ENCODE data around the gene RNF11. TPM values are rescaled to one million over a fixed set of nuclear protein-coding genes. Genes with fewer than 3 reads are reported as not detected.

Gene RNF11
- total RNA-seq, 2 donors from 2014 or later, result 75.1 to 81.5 TPM

- intact Hi-C loops (cut with DNase I), result no loop called here
- TF ChIP-seq POLR2A (IDR thresholded peaks at IDR 0.05) (no peak), CTCF (IDR thresholded peaks at IDR 0.05) (no peak), POLR2AphosphoS5 (IDR thresholded peaks at IDR 0.05) (no peak)
- no peaks in the 10 kb centered on the region for H3K9me3 ChIP-seq
- H3K36me3 ChIP-seq, result no peaks in the 10 kb centered on the region
- no peak for DNase-seq (ENCODE audit: low spot score)
- no peak overlapping the region for H3K27ac ChIP-seq
- H3K4me1 ChIP-seq (replicated peaks), result no peaks in the 10 kb centered on the region
- no peak overlapping the region for H3K4me3 ChIP-seq
- no peaks in the 10 kb centered on the region for H3K27me3 ChIP-seq (replicated peaks; ENCODE audit: insufficient read depth)
- 68% methylated on average over 8 of the region's 8 CpGs for WGBS
These were observed 67.7 kb downstream of the RNF11 start for GRCh38 chr1:51303751-51304251.

DNA sequence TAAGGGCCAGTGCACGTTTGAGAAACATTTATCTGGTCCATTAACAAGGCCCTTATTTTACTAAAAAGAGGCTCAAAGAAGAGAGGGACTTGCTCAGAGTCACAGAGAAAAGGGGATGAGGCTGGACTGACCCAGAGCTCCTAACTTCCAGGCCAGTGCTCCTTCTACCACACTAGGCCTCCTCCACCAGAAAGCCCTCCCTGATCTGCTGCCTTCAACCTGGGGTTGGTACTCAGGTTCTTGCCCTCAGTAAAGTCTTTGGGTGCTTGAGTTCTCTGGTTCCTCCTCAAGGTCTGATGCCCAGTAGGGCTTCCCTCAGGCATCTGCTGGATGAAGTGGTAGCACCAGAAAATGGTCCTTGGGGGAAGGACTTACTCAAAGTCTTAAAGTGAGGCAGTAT, 68.3 kb downstream of the RNF11 start:
- intact Hi-C loops (cut with DNase I), result no loop called here
- Histone ChIP-seq H3K4me3 (no peak overlapping the region), H3K27ac (no peak overlapping the region), H3K4me1 (replicated peaks) (no peaks in the 10 kb centered on the region), H3K9me3 (no peaks in the 10 kb centered on the region), H3K36me3 (no peaks in the 10 kb centered on the region), H3K27me3 (replicated peaks; ENCODE audit: insufficient read depth) (no peaks in the 10 kb centered on the region)
- TF ChIP-seq POLR2AphosphoS5 (IDR thresholded peaks at IDR 0.05) (no peak), POLR2A (IDR thresholded peaks at IDR 0.05) (no peak), CTCF (IDR thresholded peaks at IDR 0.05) (no peak)
- DNase-seq (ENCODE audit: low spot score), result no peak
- WGBS, result 57% methylated on average over 1 of the region's 1 CpG

DNA sequence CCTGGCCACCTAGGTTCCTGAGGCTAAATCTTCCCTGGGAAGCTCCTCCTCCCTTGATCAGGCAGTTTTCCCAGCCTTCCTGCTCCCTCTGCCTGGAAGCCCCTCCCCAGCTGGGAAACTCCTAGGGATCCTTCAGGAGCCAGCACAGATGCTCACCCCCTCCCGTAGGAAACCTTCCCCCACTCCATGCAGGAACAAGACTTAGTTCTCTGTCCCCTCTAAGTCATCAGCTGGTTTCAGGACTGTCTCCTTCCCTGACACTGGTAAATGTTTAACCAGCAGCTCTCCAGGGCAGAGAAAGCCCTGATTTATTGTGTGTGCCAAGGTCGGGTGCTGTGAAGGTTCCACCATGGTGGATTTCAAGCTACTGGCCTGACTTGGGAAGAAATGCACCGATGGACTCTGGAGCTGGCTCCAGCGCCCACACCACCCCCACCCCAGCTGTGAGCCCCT, 69.3 kb downstream of the RNF11 start:
- WGBS, result 46% methylated on average over 4 of the region's 4 CpGs
- intact Hi-C loops (cut with DNase I), result no loop called here
- Histone ChIP-seq H3K9me3 (no peaks in the 10 kb centered on the region), H3K27me3 (replicated peaks; ENCODE audit: insufficient read depth) (no peaks in the 10 kb centered on the region), H3K4me1 (replicated peaks) (no peaks in the 10 kb centered on the region), H3K27ac (no peak overlapping the region), H3K36me3 (no peaks in the 10 kb centered on the region), H3K4me3 (no peak overlapping the region)
- no peak for TF ChIP-seq POLR2AphosphoS5 (IDR thresholded peaks at IDR 0.05)
- no peak for DNase-seq (ENCODE audit: low spot score)

GRCh38 chr1:51306950-51307349, 70.9 kb downstream of the RNF11 start:
- H3K27ac ChIP-seq, result no peak overlapping the region
- H3K4me1 ChIP-seq (replicated peaks), result no peaks in the 10 kb centered on the region
- TF ChIP-seq POLR2AphosphoS5 (IDR thresholded peaks at IDR 0.05) (no peak), POLR2A (IDR thresholded peaks at IDR 0.05) (no peak), CTCF (IDR thresholded peaks at IDR 0.05) (no peak)
- intact Hi-C loops (cut with DNase I), result no loop called here
- no peaks in the 10 kb centered on the region for H3K36me3 ChIP-seq
- no peak overlapping the region for H3K4me3 ChIP-seq
- H3K27me3 ChIP-seq (replicated peaks; ENCODE audit: insufficient read depth), result no peaks in the 10 kb centered on the region
- DNase-seq (ENCODE audit: low spot score), result no peak
- no peaks in the 10 kb centered on the region for H3K9me3 ChIP-seq
- WGBS, result 77% methylated on average over 5 of the region's 5 CpGs

- intact Hi-C loops (cut with DNase I), result no loop called here
- Histone ChIP-seq H3K9me3 (no peaks in the 10 kb centered on the region), H3K27me3 (replicated peaks; ENCODE audit: insufficient read depth) (no peaks in the 10 kb centered on the region), H3K27ac (no peak overlapping the region), H3K4me3 (no peak overlapping the region), H3K36me3 (no peaks in the 10 kb centered on the region), H3K4me1 (replicated peaks) (peaks cover 2% of the 10 kb centered on the region)
- TF ChIP-seq POLR2AphosphoS5 (IDR thresholded peaks at IDR 0.05) (no peak), POLR2A (IDR thresholded peaks at IDR 0.05) (no peak), CTCF (IDR thresholded peaks at IDR 0.05) (no peak)
- no peak for DNase-seq (ENCODE audit: low spot score)
- WGBS, result 96% methylated on average over 6 of the region's 6 CpGs
These were observed 72.6 kb downstream of the RNF11 start for GRCh38 chr1:51308636-51309035.

Measured in prostate gland (tissue), 2 donors.